Measurements from ENCODE around the gene CDC42BPG. TPM values are rescaled to one million over a fixed set of nuclear protein-coding genes. Genes with fewer than 3 reads are reported as not detected.

CDC42BPG gene
- total RNA-seq, 1 donor from 2014 or later, result 13.0 TPM

DNA sequence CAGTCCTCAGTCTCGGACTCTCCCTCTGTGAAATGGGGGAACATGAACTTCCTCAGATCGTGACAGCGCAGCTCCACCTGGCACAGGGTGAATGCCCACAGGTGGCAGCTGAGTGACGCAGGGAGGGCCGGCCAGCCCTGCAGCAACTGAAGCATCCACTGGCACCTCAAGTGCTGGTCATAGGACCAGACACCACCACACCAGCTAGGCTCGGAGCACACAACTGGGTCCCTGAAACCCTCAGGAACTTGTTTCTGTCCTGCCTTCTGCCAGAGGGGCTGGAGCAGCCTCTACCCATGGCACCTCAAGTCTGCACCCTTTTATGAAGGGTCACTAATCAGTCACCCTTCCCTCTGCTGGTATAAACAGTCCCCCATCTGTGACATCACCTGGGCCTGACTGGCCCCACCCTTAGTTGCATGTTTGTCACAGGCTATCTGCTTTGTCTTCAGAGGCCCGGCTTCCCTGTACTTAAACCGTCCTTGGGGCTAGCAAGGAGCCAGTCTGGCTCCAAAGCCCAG is 7.4 kb upstream of the CDC42BPG start:
- H3K27ac ChIP-seq, result peak overlapping the region; percentile 21
- no peak overlapping the region for H3K4me3 ChIP-seq
- no peak for DNase-seq (ENCODE audit: extremely low spot score in 2 of 2)
- H3K36me3 ChIP-seq, result peaks cover 0 to 10% of the 10 kb centered on the region in 2 donors
- TF ChIP-seq, protein P1, sequence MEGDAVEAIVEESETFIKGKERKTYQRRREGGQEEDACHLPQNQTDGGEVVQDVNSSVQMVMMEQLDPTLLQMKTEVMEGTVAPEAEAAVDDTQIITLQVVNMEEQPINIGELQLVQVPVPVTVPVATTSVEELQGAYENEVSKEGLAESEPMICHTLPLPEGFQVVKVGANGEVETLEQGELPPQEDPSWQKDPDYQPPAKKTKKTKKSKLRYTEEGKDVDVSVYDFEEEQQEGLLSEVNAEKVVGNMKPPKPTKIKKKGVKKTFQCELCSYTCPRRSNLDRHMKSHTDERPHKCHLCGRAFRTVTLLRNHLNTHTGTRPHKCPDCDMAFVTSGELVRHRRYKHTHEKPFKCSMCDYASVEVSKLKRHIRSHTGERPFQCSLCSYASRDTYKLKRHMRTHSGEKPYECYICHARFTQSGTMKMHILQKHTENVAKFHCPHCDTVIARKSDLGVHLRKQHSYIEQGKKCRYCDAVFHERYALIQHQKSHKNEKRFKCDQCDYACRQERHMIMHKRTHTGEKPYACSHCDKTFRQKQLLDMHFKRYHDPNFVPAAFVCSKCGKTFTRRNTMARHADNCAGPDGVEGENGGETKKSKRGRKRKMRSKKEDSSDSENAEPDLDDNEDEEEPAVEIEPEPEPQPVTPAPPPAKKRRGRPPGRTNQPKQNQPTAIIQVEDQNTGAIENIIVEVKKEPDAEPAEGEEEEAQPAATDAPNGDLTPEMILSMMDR (IDR thresholded peaks at IDR 0.05), result no peak
- no peak for TF ChIP-seq POLR2A (IDR thresholded peaks at IDR 0.05)
- TF ChIP-seq POLR2AphosphoS5 (IDR thresholded peaks at IDR 0.05; ENCODE audit: insufficient read depth in 1 of 2, low read depth in 1 of 2), result no peak
- H3K9me3 ChIP-seq, result no peaks in the 10 kb centered on the region
- intact Hi-C loops (cut with DNase I), result no loop called here
- H3K4me1 ChIP-seq, result peaks cover 74% of the 10 kb centered on the region
- H3K27me3 ChIP-seq, result no peaks in the 10 kb centered on the region

DNA sequence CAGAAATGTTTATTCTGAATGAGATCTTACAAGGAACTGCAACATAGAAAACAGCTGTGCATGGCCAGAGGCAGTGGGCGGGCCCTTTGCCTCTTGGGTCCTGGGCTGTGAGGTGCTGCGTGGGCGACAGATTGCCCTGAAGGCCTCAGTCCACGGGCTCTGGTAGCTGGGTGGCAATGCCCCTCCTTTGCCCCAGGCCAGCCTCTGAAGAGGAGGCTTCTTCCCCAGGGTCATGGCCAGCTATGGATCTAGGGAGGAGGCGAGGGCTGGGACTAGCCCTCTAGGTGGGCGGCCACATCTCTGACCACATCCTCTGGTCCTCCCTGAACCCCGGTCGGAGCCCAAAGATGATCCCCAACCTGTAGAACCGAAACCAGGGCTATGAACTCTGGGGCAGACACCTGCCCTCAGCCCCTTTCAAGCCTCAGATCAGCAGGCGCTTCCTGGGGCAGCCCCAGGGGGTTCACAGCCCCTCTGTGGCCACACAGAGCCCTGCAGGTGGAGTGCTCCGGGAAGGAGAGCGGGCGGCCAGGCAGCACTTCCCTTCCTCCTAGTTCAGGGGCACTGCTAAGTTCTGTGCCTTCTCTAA is 6.6 kb upstream of the CDC42BPG start:
- Histone ChIP-seq H3K27ac (peak overlapping the region; percentile 21), H3K9me3 (no peaks in the 10 kb centered on the region), H3K4me1 (peaks cover 66% of the 10 kb centered on the region), H3K27me3 (no peaks in the 10 kb centered on the region), H3K36me3 (peaks cover 0 to 10% of the 10 kb centered on the region in 2 donors), H3K4me3 (no peak overlapping the region)
- DNase-seq (ENCODE audit: extremely low spot score in 2 of 2), result no peak
- no peak for TF ChIP-seq POLR2A (IDR thresholded peaks at IDR 0.05)
- no peak for TF ChIP-seq POLR2AphosphoS5 (IDR thresholded peaks at IDR 0.05; ENCODE audit: insufficient read depth in 1 of 2, low read depth in 1 of 2)
- TF ChIP-seq, protein P1 (IDR thresholded peaks at IDR 0.05), result no peak
- intact Hi-C loops (cut with DNase I), result no loop called here

GRCh38 chr11:64849598-64850356 is 5.3 kb upstream of the CDC42BPG start:
- intact Hi-C loops (cut with DNase I), result no loop called here
- Histone ChIP-seq H3K36me3 (peaks cover 0 to 10% of the 10 kb centered on the region in 2 donors), H3K4me3 (no peak overlapping the region), H3K9me3 (no peaks in the 10 kb centered on the region), H3K4me1 (peaks cover 57% of the 10 kb centered on the region), H3K27me3 (no peaks in the 10 kb centered on the region), H3K27ac (peak overlapping the region; percentile 21)
- TF ChIP-seq, protein P1 (IDR thresholded peaks at IDR 0.05), result peak in 1 of 3 experiments; percentile 7
- peak in 1 of 2 donors; percentile 18 for TF ChIP-seq POLR2AphosphoS5 (IDR thresholded peaks at IDR 0.05; ENCODE audit: insufficient read depth in 1 of 2, low read depth in 1 of 2)
- no peak for TF ChIP-seq POLR2A (IDR thresholded peaks at IDR 0.05)
- no peak for DNase-seq (ENCODE audit: extremely low spot score in 2 of 2)

- H3K4me3 ChIP-seq, result no peak overlapping the region
- no peak for DNase-seq (ENCODE audit: extremely low spot score in 2 of 2)
- peak overlapping the region; percentile 21 for H3K27ac ChIP-seq
- H3K27me3 ChIP-seq, result no peaks in the 10 kb centered on the region
- intact Hi-C loops (cut with DNase I), result no loop called here
- peaks cover 51% of the 10 kb centered on the region for H3K4me1 ChIP-seq
- TF ChIP-seq POLR2AphosphoS5 (IDR thresholded peaks at IDR 0.05; ENCODE audit: insufficient read depth in 1 of 2, low read depth in 1 of 2) (no peak), POLR2A (IDR thresholded peaks at IDR 0.05) (no peak)
- TF ChIP-seq, protein P1 (IDR thresholded peaks at IDR 0.05), result no peak
- H3K36me3 ChIP-seq, result peaks cover 0 to 3% of the 10 kb centered on the region in 2 donors
- no peaks in the 10 kb centered on the region for H3K9me3 ChIP-seq
These were observed 4.6 kb upstream of the CDC42BPG start for GRCh38 chr11:64848826-64849597.
